NT2/D1 (cell line): ENCODE data around the gene CCDC81.

Experiments used
- DNase-seq: peaks from one replicate; pipeline ENCODE4 v3.0.0-alpha.2; 2011; ENCODE audit warnings: low read depth, low spot score
- H3K27me3 ChIP-seq: 2 replicates; pipeline ENCODE4 v1.6.0; 2011; ENCODE audit warnings: mild to moderate bottlenecking; ENCODE audit not compliant: insufficient read length, insufficient read depth
- H3K36me3 ChIP-seq: 2 replicates; pipeline ENCODE4 v1.6.1; 2011; ENCODE audit warnings: mild to moderate bottlenecking, low read length, mixed read lengths; ENCODE audit not compliant: insufficient read depth, insufficient read length
- H3K4me1 ChIP-seq: 2 replicates; pipeline ENCODE4 v1.5.1; 2011; ENCODE audit not compliant: insufficient read depth, insufficient read length
- H3K4me3 ChIP-seq: 2 replicates; pipeline ENCODE4 v1.5.1; 2011; ENCODE audit warnings: low read depth; ENCODE audit not compliant: insufficient read length
- H3K9ac ChIP-seq: 2 replicates; pipeline ENCODE4 v1.6.0; 2011; ENCODE audit warnings: low read depth; ENCODE audit not compliant: insufficient read length
- H3K9me3 ChIP-seq: 2 replicates; pipeline ENCODE4 v1.5.1; 2011; ENCODE audit warnings: mild to moderate bottlenecking, low read length; ENCODE audit not compliant: insufficient read depth
- SUZ12 ChIP-seq: IDR thresholded peaks from 2 replicates; pipeline ENCODE4 v1.6.1; 2011; ENCODE audit not compliant: insufficient read length, insufficient read depth; ENCODE audit errors: extremely low read depth
- YY1 ChIP-seq: IDR thresholded peaks from 2 replicates; pipeline ENCODE4 v1.6.1; 2011; ENCODE audit not compliant: insufficient read length, insufficient read depth
- ZNF274 ChIP-seq: IDR thresholded peaks from 2 replicates; pipeline ENCODE4 v1.6.1; 2011; ENCODE audit warnings: mild to moderate bottlenecking, low read depth, low read length

The CCDC81 gene

GRCh38 chr11:86440305-86440716 is 65.6 kb downstream of the CCDC81 start:
- H3K36me3 ChIP-seq, result no peaks in the 10 kb centered on the region
- no peaks in the 10 kb centered on the region for H3K4me1 ChIP-seq
- no peaks in the 10 kb centered on the region for H3K9me3 ChIP-seq
- H3K9ac ChIP-seq, result no peak overlapping the region
- no peaks in the 10 kb centered on the region for H3K27me3 ChIP-seq
- H3K4me3 ChIP-seq, result no peak overlapping the region
- TF ChIP-seq SUZ12 (no peak), YY1 (no peak), ZNF274 (no peak)
- DNase-seq, result no peak

GRCh38 chr11:86440843-86441242 is 66.2 kb downstream of the CCDC81 start:
- no peak for TF ChIP-seq YY1
- TF ChIP-seq ZNF274, result no peak
- TF ChIP-seq SUZ12, result no peak
- Histone ChIP-seq H3K9me3 (no peaks in the 10 kb centered on the region), H3K4me3 (no peak overlapping the region), H3K36me3 (no peaks in the 10 kb centered on the region), H3K27me3 (no peaks in the 10 kb centered on the region), H3K4me1 (no peaks in the 10 kb centered on the region), H3K9ac (no peak overlapping the region)
- DNase-seq, result no peak

GRCh38 chr11:86442420-86442819 is 67.7 kb downstream of the CCDC81 start:
- Histone ChIP-seq H3K9ac (no peak overlapping the region), H3K4me3 (no peak overlapping the region), H3K27me3 (no peaks in the 10 kb centered on the region), H3K36me3 (no peaks in the 10 kb centered on the region), H3K9me3 (no peaks in the 10 kb centered on the region), H3K4me1 (no peaks in the 10 kb centered on the region)
- no peak for DNase-seq
- TF ChIP-seq ZNF274 (no peak), SUZ12 (no peak), YY1 (no peak)

- no peaks in the 10 kb centered on the region for H3K9me3 ChIP-seq
- TF ChIP-seq YY1, result no peak
- no peak for TF ChIP-seq SUZ12
- TF ChIP-seq ZNF274, result no peak
- no peaks in the 10 kb centered on the region for H3K27me3 ChIP-seq
- no peak overlapping the region for H3K9ac ChIP-seq
- no peak for DNase-seq
- H3K4me1 ChIP-seq, result no peaks in the 10 kb centered on the region
- H3K36me3 ChIP-seq, result no peaks in the 10 kb centered on the region
- H3K4me3 ChIP-seq, result no peak overlapping the region
Measured at GRCh38 chr11:86442827-86443226, 68.1 kb downstream of the CCDC81 start.

- H3K36me3 ChIP-seq, result no peaks in the 10 kb centered on the region
- H3K9ac ChIP-seq, result no peak overlapping the region
- TF ChIP-seq SUZ12, result no peak
- no peak for TF ChIP-seq YY1
- no peak for TF ChIP-seq ZNF274
- no peak for DNase-seq
- no peaks in the 10 kb centered on the region for H3K4me1 ChIP-seq
- H3K9me3 ChIP-seq, result no peaks in the 10 kb centered on the region
- no peak overlapping the region for H3K4me3 ChIP-seq
- no peaks in the 10 kb centered on the region for H3K27me3 ChIP-seq
Measured at GRCh38 chr11:86443415-86443814, 68.7 kb downstream of the CCDC81 start.

- no peak overlapping the region for H3K4me3 ChIP-seq
- TF ChIP-seq YY1 (no peak), ZNF274 (no peak), SUZ12 (no peak)
- no peaks in the 10 kb centered on the region for H3K36me3 ChIP-seq
Measured at GRCh38 chr11:86444981-86445380, 70.3 kb downstream of the CCDC81 start.

GRCh38 chr11:86446163-86446923 is 71.7 kb downstream of the CCDC81 start:
- Histone ChIP-seq H3K27me3 (no peaks in the 10 kb centered on the region), H3K9me3 (no peaks in the 10 kb centered on the region), H3K9ac (no peak overlapping the region), H3K4me3 (no peak overlapping the region), H3K36me3 (no peaks in the 10 kb centered on the region), H3K4me1 (no peaks in the 10 kb centered on the region)
- DNase-seq, result no peak
- TF ChIP-seq YY1 (no peak), SUZ12 (no peak), ZNF274 (no peak)

More at GRCh38 chr11:86444981-86445380, 70.3 kb downstream of the CCDC81 start:
- Histone ChIP-seq H3K9ac (no peak overlapping the region), H3K9me3 (no peaks in the 10 kb centered on the region), H3K27me3 (no peaks in the 10 kb centered on the region), H3K4me1 (no peaks in the 10 kb centered on the region)
- no peak for DNase-seq

- H3K9me3 ChIP-seq, result no peaks in the 10 kb centered on the region
- TF ChIP-seq YY1, result no peak
- TF ChIP-seq ZNF274, result no peak
- no peak for TF ChIP-seq SUZ12
Measured at GRCh38 chr11:86446924-86447285, 72.2 kb downstream of the CCDC81 start.

More at GRCh38 chr11:86446924-86447285, 72.2 kb downstream of the CCDC81 start:
- Histone ChIP-seq H3K9ac (no peak overlapping the region), H3K4me1 (no peaks in the 10 kb centered on the region), H3K27me3 (no peaks in the 10 kb centered on the region), H3K36me3 (no peaks in the 10 kb centered on the region), H3K4me3 (no peak overlapping the region)
- DNase-seq, result no peak
